Retina (tissue), 1 donor: ENCODE results near the gene PHOSPHO2.

Experiments
- DNase-seq: peaks from one replicate; pipeline ENCODE4 v3.0.0-alpha.2; 2016

PHOSPHO2 gene

DNA sequence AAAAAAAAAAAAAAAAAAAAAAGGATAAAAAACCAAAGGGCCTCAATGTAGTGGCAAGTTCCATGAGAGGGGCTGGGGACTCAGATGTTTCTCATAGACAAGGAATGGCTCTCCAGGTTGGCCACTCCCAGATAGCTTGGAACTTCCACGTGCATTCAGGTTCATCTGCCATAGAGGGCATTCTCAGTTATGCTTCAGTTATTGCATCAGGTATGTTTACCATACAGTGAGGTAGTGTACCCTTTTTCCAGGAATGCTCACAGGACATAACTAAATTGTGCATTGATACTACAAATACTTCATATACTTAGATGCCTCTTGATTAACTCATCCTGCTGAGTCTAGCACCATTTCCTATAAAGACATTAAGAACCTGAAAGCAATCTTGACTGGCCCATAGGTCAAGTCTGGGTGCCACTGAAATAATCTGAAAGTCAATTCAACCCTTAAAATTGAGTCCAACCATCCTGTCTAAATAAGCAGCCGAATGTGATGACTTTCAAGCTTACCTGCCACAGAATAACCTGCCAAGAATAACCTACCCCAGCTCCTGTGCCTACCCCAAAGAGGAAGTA lies 24.7 kb downstream of the PHOSPHO2 start:
- DNase-seq, result no peak

DNA sequence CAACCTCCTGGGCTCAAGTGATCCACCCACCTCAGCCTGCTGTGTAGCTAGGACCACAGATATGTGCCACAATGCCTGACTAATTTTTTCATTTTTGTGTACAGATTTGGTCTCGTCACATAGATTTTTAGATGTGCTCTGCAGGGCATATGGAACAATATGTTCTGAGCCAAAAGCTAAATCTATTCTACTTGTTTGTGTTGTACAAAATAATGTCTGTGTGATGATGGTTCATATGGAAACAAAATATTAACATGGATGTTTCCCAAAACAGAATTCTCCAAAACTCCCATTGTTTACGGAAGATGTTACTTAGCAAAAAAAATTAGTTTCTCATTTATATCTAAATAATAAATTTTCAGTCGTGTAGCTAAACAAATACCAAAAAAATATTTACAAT lies 26.7 kb downstream of the PHOSPHO2 start:
- no peak for DNase-seq

DNA sequence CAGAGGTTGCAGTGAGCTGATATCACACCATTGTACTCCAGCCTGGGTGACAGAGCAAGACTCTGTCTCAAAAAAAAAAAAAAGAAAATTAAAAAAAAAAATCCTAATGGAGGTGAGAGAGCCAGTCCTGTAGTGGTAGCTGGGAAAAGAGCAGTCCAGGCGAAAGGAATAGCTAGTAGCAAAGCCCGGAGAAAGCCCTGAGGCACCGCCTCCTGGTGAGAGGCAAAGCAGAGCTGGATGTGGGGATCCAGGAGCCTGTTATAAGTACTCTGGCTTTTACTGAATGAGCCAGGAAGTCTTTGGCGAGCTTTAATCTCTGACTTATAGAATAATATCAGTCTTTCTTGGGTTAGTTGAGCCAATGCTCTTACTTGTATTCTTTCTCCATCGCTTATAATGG lies 32.8 kb downstream of the PHOSPHO2 start:
- no peak for DNase-seq

DNA sequence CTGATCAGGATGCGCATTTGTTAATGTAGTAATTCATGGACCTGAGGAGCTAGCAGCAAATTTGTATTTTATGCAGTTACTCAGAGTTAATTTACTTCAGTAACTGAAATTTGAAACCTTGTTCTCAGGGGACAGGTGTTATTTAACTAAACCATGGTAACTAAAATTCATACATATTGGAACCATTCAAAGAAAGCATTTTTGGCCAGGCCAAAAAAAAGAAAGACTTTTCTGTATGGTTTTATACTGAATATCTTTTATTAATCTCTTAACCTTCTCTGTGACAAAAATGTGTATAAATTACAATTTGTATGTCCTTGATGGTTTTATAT lies 35.0 kb downstream of the PHOSPHO2 start:
- no peak for DNase-seq

DNA sequence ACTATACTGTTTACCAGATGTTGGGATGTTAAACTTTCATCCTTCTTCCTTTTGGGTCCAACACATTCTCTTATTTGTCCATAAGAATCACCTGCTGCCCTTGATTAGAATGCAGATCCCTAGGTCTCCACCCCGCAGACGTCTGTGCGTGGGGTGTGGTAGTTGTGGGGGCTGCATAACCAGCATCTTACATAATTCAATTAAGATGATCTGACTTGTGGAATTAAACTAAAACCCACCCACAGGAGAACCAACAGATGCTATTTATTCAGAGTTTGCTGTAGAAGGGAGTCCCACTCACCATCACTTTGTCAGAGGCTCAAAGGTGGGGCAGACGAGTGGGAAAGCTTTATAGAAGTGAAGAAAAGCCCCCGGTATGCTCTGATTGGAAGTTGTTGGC lies 37.8 kb downstream of the PHOSPHO2 start:
- DNase-seq, result no peak

DNA sequence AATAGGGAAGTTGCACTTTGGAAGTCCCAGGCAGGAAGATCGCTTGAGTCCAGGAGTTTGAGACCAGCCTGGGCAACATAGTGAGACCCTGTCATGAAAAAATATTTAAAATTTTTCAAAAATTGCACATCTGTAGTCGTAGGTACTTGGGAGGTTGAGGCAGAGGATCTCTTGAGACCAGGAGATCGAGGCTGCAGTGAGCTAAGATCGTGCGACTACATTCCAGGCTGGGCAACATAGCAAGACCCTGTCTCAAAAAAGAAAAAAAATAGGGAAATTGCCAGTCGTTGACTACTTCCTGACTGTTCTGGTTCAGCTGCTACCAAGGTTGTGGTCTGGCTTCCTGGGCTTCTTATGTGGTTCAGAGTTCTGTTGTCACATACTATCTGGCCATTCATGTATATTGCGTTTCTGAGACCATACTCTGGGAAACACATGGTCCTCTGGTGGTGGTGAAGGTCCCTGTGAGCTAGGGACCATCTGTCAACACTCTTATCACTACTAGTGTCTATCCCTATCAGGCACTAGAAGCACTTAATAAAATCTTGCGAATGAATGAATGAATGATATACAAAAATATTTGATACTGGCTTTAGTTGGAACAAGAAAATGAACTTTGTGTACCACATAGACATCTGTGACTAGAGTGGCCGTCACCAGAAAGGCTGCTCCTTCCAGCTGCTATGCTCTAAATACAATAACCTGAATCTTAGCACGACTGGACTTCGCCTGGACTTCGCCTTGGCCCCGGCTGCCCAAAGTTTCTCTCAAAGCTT lies 38.5 kb downstream of the PHOSPHO2 start:
- no peak for DNase-seq

DNA sequence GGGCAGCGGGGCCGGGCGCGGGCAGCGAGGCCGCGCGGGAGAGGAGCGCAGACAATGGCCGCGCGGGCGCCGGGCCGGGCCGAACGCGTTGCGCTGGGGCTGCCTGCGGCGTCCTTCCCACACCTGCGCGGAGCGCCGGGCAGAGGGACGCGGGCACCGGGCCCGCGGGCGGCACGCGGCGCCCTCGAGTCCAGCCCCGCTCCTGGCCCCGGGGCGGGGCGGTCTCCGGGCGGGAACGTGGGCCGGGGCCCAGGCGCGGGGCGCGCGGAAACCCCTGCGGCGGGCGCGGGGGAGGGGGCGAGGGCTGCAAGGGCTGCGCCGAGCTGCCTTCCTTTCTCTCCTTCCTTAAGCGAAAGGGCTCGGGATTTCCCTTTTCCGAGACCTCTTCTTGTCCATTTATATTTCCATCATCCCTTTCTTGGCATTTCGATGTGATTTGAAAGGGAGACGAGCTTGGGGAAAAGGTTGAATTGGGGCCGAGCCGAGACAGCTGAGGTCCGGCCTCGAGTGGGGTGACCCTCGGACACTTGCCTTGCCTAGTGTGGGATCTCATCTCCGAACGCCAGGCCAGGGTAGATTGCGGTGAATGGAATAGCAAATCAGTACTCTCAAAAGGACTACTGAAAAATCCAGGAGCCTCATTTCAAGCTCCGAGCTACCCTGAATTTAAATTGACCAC lies 40.0 kb downstream of the PHOSPHO2 start:
- peak; percentile 78 for DNase-seq

DNA sequence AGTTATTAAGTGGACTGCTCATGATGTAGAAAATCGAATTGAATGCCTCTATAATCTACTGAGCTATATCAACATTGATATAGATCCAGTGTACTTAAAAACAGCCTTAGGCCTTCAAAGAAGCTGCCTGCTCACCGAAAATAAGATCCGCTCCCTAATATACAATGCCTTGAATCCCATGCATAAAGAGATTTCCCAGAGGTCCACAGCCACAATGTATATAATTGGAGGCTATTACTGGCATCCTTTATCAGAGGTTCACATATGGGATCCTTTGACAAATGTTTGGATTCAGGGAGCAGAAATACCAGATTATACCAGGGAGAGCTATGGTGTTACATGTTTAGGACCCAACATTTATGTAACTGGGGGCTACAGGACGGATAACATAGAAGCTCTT lies 41.4 kb downstream of the PHOSPHO2 start:
- no peak for DNase-seq

DNA sequence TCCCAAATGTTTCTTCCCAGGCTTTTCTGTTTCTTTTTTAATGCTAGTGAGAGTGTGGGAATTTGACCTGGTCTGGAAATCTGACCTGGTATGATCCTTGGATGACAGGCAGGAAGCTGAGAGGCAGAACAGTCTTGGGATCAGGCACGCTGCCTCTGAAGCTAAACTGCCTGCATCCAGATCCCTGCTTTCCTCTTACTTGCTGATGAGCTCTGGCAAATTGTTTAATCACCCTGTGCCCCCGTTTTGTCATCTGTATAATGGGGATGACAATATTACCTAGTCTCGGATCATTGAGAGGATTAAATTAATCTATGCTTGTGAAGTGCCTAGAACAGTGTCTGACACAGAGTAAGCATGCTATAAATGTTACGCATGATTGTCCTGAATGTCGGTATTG lies 42.6 kb downstream of the PHOSPHO2 start:
- DNase-seq, result no peak

DNA sequence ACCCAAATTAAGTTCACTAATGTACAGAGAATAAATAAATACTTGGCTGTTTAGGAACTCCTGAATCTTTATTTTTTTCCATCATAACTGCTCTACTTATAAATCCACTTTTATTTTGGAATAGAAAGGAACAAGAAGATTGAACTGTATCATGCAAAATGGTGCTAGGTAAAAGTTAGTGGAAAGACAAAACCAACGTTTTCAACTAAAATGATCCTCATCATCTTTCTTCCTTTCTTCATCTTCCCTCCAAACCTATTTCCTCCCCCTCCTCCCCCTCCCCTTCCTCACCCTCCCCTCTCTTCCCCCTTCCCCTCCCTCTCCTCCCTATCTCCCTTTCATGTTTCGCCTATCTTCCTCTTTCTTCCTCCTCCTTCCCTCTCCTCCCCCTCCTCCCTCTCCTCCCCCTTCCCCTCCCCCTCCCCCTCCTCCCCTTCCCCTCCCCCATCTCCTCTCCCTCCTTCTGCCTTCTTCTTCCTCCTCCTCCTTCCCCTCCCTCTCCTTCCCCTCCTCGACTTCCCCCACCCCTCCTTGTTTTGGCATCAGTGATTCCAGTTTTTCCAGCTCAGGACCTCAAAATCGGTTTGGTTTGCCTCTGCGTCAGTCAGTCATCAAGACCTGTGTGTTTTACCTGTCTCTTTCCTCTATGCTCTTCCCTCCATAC lies 44.4 kb downstream of the PHOSPHO2 start:
- DNase-seq, result no peak

DNA sequence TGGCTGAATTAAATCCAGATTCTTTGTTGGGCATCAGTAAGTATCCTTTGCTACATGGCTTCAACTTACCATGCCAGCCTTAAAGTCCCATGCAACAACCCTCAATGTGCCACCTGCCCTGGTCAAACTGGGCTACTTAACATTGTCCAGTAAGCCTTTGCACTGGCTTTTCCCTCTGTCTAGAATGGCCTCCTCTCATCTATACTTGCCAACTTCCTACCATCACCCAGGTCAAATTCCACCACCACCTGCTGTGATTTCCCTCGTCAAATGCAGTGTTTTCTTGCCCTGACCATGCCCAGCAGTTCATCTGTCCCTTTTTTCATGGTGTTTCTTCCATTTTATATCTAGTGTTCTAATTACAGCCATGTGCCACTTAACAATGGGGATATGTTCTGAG lies 45.1 kb downstream of the PHOSPHO2 start:
- no peak for DNase-seq

DNA sequence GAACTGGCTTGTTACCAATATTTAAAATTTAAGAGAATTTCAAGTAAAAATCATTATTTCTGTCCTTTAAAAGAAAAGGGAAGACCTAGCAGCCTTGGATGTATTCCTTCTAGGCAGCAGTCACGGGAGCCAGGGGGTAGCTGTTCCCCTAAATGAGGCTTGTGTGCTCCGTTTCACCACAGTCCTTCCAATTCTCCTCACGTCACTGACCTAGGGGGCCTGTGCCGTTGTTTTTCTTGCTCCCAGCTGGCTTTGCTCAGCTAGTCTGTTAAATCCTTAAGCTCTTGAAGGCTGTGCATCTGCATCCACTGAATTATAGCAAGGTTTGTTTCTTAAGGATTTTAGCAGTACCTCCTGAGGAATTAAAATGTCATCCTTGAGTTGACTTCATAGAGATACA lies 49.3 kb downstream of the PHOSPHO2 start:
- no peak for DNase-seq

DNA sequence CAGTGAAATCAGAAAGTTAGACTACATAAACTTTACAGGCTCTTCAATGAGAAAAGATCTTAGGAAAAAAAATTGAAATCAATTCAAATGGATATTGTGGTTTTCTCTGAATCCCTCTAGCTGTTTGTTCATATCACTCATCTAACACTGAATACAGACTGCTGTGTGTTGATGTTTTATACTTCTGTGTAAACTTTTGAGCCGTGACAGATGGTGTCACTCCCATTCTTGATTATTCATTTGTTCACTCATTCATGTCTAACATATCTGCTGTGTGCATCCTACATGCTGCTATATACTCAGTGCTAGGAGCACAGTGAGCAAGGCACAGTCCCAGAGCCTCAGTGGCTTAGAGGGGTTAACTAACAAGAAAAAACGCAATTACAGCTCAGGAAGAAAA lies 52.0 kb downstream of the PHOSPHO2 start:
- no peak for DNase-seq

DNA sequence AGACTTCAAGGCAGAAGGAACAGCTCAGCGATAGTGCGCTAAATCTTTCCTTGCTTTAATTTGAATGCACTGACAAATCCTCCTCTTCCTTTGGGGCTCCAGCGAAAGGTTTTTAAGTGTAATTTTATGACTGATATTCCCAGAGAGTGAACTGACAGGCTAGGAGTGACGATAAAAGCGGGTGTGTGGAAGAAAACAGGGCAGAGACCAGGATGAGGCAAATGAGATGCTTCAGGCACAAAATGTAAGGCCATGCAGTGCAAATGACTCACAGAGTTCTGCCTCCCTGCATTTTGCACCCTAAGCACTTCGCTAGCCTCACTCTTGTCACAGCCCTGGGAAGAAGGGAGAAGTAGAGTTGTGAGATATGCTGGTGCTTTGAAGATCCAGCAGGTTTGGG lies 54.0 kb downstream of the PHOSPHO2 start:
- DNase-seq, result peak; percentile 11
